ENCODE data around the gene IL1RAPL2. TPM values are rescaled to one million over a fixed set of nuclear protein-coding genes. Genes with fewer than 3 reads are reported as not detected.

The IL1RAPL2 gene
- total and polyA plus RNA-seq, 5 donors from 2014 or later: not detected

- Mint-ChIP-seq H3K4me1 (no peaks in the 10 kb centered on the region), H3K36me3 (no peaks in the 10 kb centered on the region), H3K27ac (no peak overlapping the region), H3K27me3 (peaks cover 13% of the 10 kb centered on the region), H3K4me3 (no peak overlapping the region), H3K9me3 (peaks cover 0 to 3% (median 0%) of the 10 kb centered on the region in 7 donors)
- no peak overlapping the region for H3K4me3 ChIP-seq (ENCODE audit: low read depth, low read length)
- H3K27me3 ChIP-seq (ENCODE audit: control insufficient read depth, insufficient read depth, low read length): no peaks in the 10 kb centered on the region
- no peaks in the 10 kb centered on the region for H3K9me3 ChIP-seq (ENCODE audit: control insufficient read depth in 2 of 2, low read length in 2 of 2)
- H3K27ac ChIP-seq (ENCODE audit: insufficient read depth, low read length, poor library complexity, severe bottlenecking): no peak overlapping the region
- H3K36me3 ChIP-seq (ENCODE audit: control insufficient read depth, insufficient read depth, low read length): no peaks in the 10 kb centered on the region
- DNase-seq (no peak), ATAC-seq (ENCODE audit: low read depth in 2 of 2) (no peak)
- H3K4me1 ChIP-seq (ENCODE audit: control insufficient read depth, insufficient read depth, low read length, poor library complexity, severe bottlenecking): no peaks in the 10 kb centered on the region
Measured at GRCh38 chrX:104566681-104567501, 892 bp downstream of the IL1RAPL2 start.

- Mint-ChIP-seq H3K27me3 (peaks cover 17% of the 10 kb centered on the region), H3K36me3 (no peaks in the 10 kb centered on the region), H3K27ac (no peak overlapping the region), H3K9me3 (peaks cover 0 to 3% (median 0%) of the 10 kb centered on the region in 7 donors), H3K4me1 (no peaks in the 10 kb centered on the region), H3K4me3 (no peak overlapping the region)
- Histone ChIP-seq H3K27ac (ENCODE audit: insufficient read depth, low read length, poor library complexity, severe bottlenecking) (no peak overlapping the region), H3K9me3 (ENCODE audit: control insufficient read depth in 2 of 2, low read length in 2 of 2) (no peaks in the 10 kb centered on the region), H3K36me3 (ENCODE audit: control insufficient read depth, insufficient read depth, low read length) (no peaks in the 10 kb centered on the region), H3K27me3 (ENCODE audit: control insufficient read depth, insufficient read depth, low read length) (no peaks in the 10 kb centered on the region), H3K4me3 (ENCODE audit: low read depth, low read length) (no peak overlapping the region), H3K4me1 (ENCODE audit: control insufficient read depth, insufficient read depth, low read length, poor library complexity, severe bottlenecking) (no peaks in the 10 kb centered on the region)
- no peak for DNase-seq
- no peak for ATAC-seq (ENCODE audit: low read depth in 2 of 2)
Measured at GRCh38 chrX:104567506-104567905, 1.5 kb downstream of the IL1RAPL2 start.

- Histone ChIP-seq H3K4me3 (ENCODE audit: low read depth, low read length) (no peak overlapping the region), H3K4me1 (ENCODE audit: control insufficient read depth, insufficient read depth, low read length, poor library complexity, severe bottlenecking) (no peaks in the 10 kb centered on the region), H3K27ac (ENCODE audit: insufficient read depth, low read length, poor library complexity, severe bottlenecking) (no peak overlapping the region), H3K36me3 (ENCODE audit: control insufficient read depth, insufficient read depth, low read length) (no peaks in the 10 kb centered on the region), H3K27me3 (ENCODE audit: control insufficient read depth, insufficient read depth, low read length) (no peaks in the 10 kb centered on the region), H3K9me3 (ENCODE audit: control insufficient read depth in 2 of 2, low read length in 2 of 2) (no peaks in the 10 kb centered on the region)
- Mint-ChIP-seq H3K9me3 (peaks cover 0 to 3% (median 0%) of the 10 kb centered on the region in 7 donors), H3K27me3 (peaks cover 17% of the 10 kb centered on the region), H3K4me1 (no peaks in the 10 kb centered on the region), H3K27ac (no peak overlapping the region), H3K4me3 (no peak overlapping the region), H3K36me3 (no peaks in the 10 kb centered on the region)
- ATAC-seq (ENCODE audit: low read depth in 2 of 2): no peak
- DNase-seq: no peak
Measured at GRCh38 chrX:104568304-104568915, 2.4 kb downstream of the IL1RAPL2 start.

GRCh38 chrX:104618106-104618895 lies 52.3 kb downstream of the IL1RAPL2 start:
- no peak for ATAC-seq (ENCODE audit: low read depth in 2 of 2)
- no peaks in the 10 kb centered on the region for H3K4me1 Mint-ChIP-seq
- Histone ChIP-seq H3K27ac (ENCODE audit: insufficient read depth, low read length, poor library complexity, severe bottlenecking) (no peak overlapping the region), H3K27me3 (ENCODE audit: control insufficient read depth, insufficient read depth, low read length) (no peaks in the 10 kb centered on the region), H3K4me3 (ENCODE audit: low read depth, low read length) (no peak overlapping the region), H3K9me3 (ENCODE audit: control insufficient read depth in 2 of 2, low read length in 2 of 2) (no peaks in the 10 kb centered on the region), H3K36me3 (ENCODE audit: control insufficient read depth, insufficient read depth, low read length) (no peaks in the 10 kb centered on the region), H3K4me1 (ENCODE audit: control insufficient read depth, insufficient read depth, low read length, poor library complexity, severe bottlenecking) (no peaks in the 10 kb centered on the region)
- H3K27ac Mint-ChIP-seq: no peak overlapping the region
- DNase-seq: no peak
- H3K27me3 Mint-ChIP-seq: no peaks in the 10 kb centered on the region
- no peaks in the 10 kb centered on the region for H3K36me3 Mint-ChIP-seq
- H3K4me3 Mint-ChIP-seq: no peak overlapping the region
- peaks cover 0 to 1% (median 0%) of the 10 kb centered on the region in 7 donors for H3K9me3 Mint-ChIP-seq

DNA sequence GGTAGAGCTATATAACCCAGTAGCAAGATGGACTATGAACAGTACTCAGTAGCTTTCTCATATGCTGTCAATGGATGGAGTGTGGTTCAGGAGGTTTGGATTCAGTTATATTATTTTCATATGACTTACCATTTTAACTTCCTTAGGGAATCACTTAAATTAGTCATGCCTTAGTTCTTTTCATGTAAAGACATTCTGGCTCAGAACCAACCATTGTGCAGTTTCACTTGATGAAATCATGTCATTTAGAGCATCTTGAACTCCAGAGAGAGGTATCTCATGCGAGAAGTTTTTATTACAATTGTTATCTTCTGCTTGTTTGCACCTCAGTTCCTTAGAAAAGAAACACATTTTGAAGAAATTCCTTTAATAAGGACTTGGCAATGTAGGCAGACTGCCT lies 55.8 kb downstream of the IL1RAPL2 start:
- ATAC-seq (ENCODE audit: low read depth in 2 of 2) (no peak), DNase-seq (no peak)
- Mint-ChIP-seq H3K4me3 (no peak overlapping the region), H3K27ac (no peak overlapping the region), H3K4me1 (no peaks in the 10 kb centered on the region), H3K27me3 (no peaks in the 10 kb centered on the region), H3K9me3 (no peaks in the 10 kb centered on the region), H3K36me3 (no peaks in the 10 kb centered on the region)
- no peaks in the 10 kb centered on the region for H3K27me3 ChIP-seq (ENCODE audit: control insufficient read depth, insufficient read depth, low read length)
- H3K4me1 ChIP-seq (ENCODE audit: control insufficient read depth, insufficient read depth, low read length, poor library complexity, severe bottlenecking): no peaks in the 10 kb centered on the region
- no peaks in the 10 kb centered on the region for H3K9me3 ChIP-seq (ENCODE audit: control insufficient read depth in 2 of 2, low read length in 2 of 2)
- H3K36me3 ChIP-seq (ENCODE audit: control insufficient read depth, insufficient read depth, low read length): no peaks in the 10 kb centered on the region
- no peak overlapping the region for H3K27ac ChIP-seq (ENCODE audit: insufficient read depth, low read length, poor library complexity, severe bottlenecking)
- H3K4me3 ChIP-seq (ENCODE audit: low read depth, low read length): no peak overlapping the region

DNA sequence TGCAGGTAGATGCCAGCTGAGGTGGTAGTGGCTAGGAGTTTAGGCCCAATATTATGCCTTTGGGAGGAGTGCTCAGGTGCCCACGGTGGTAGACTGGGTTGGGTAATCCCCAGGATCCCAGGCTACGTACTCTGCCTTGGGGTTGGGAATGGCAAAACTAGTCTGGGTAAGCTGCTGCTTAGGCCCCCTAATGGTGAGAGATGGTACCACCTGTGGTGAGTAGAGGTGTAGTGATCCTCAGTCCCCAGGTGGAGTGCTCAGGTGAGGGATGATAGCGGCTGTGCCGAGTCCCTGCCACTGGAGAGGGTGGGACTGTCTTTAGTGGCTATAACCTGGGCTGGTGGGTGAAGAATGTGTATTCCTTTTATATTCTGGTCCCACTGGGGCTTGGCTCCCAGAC lies 75.2 kb downstream of the IL1RAPL2 start:
- H3K27me3 ChIP-seq (ENCODE audit: control insufficient read depth, insufficient read depth, low read length): no peaks in the 10 kb centered on the region
- H3K4me1 ChIP-seq (ENCODE audit: control insufficient read depth, insufficient read depth, low read length, poor library complexity, severe bottlenecking): no peaks in the 10 kb centered on the region
- H3K36me3 ChIP-seq (ENCODE audit: control insufficient read depth, insufficient read depth, low read length): no peaks in the 10 kb centered on the region
- H3K4me3 Mint-ChIP-seq: no peak overlapping the region
- ATAC-seq (ENCODE audit: low read depth in 2 of 2): no peak
- H3K27me3 Mint-ChIP-seq: no peaks in the 10 kb centered on the region
- H3K4me1 Mint-ChIP-seq: no peaks in the 10 kb centered on the region
- peaks cover 0 to 9% (median 2%) of the 10 kb centered on the region in 7 donors for H3K9me3 Mint-ChIP-seq
- H3K4me3 ChIP-seq (ENCODE audit: low read depth, low read length): no peak overlapping the region
- no peaks in the 10 kb centered on the region for H3K9me3 ChIP-seq (ENCODE audit: control insufficient read depth in 2 of 2, low read length in 2 of 2)
- H3K36me3 Mint-ChIP-seq: no peaks in the 10 kb centered on the region
- H3K27ac ChIP-seq (ENCODE audit: insufficient read depth, low read length, poor library complexity, severe bottlenecking): no peak overlapping the region
- H3K27ac Mint-ChIP-seq: no peak overlapping the region
- no peak for DNase-seq

DNA sequence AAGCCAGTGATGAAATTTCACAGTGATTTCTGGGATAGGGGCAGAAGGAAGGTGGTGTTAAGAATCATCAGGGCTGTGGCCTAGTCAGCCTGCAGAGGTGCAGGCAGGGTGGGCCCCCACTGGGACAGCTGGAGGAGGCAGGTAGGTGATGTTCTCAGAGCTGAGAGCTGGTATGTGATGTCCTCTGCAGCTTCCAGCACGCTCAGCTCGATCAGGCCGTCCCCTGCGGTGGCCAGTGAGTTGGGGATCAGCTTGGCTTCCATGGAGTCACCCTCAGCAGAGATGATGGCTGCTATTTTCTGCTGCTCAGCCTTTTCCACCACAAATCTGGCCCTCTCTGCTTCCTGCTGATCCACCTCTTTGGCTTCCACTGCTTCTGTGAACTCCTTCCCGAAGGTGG lies 81.1 kb downstream of the IL1RAPL2 start:
- no peaks in the 10 kb centered on the region for H3K27me3 ChIP-seq (ENCODE audit: control insufficient read depth, insufficient read depth, low read length)
- no peaks in the 10 kb centered on the region for H3K9me3 ChIP-seq (ENCODE audit: control insufficient read depth in 2 of 2, low read length in 2 of 2)
- H3K27ac ChIP-seq (ENCODE audit: insufficient read depth, low read length, poor library complexity, severe bottlenecking): no peak overlapping the region
- no peaks in the 10 kb centered on the region for H3K36me3 ChIP-seq (ENCODE audit: control insufficient read depth, insufficient read depth, low read length)
- H3K4me1 ChIP-seq (ENCODE audit: control insufficient read depth, insufficient read depth, low read length, poor library complexity, severe bottlenecking): no peaks in the 10 kb centered on the region
- DNase-seq: no peak
- no peaks in the 10 kb centered on the region for H3K27me3 Mint-ChIP-seq
- no peaks in the 10 kb centered on the region for H3K4me1 Mint-ChIP-seq
- H3K4me3 Mint-ChIP-seq: no peak overlapping the region
- no peak for ATAC-seq (ENCODE audit: low read depth in 2 of 2)
- H3K36me3 Mint-ChIP-seq: no peaks in the 10 kb centered on the region
- peaks cover 0 to 8% (median under 1%) of the 10 kb centered on the region in 7 donors for H3K9me3 Mint-ChIP-seq
- no peak overlapping the region for H3K27ac Mint-ChIP-seq
- no peak overlapping the region for H3K4me3 ChIP-seq (ENCODE audit: low read depth, low read length)

All from CD4-positive, CD25-positive, alpha-beta regulatory T cell (primary cell).